NCI-H1930 (cell line): ENCODE data around the gene RNF113B.

Experiments
- DNase-seq, 2 experiments: peaks; one replicate each; lab custom pipeline; 2025; lab: John Stamatoyannopoulos, UW

RNF113B gene

DNA sequence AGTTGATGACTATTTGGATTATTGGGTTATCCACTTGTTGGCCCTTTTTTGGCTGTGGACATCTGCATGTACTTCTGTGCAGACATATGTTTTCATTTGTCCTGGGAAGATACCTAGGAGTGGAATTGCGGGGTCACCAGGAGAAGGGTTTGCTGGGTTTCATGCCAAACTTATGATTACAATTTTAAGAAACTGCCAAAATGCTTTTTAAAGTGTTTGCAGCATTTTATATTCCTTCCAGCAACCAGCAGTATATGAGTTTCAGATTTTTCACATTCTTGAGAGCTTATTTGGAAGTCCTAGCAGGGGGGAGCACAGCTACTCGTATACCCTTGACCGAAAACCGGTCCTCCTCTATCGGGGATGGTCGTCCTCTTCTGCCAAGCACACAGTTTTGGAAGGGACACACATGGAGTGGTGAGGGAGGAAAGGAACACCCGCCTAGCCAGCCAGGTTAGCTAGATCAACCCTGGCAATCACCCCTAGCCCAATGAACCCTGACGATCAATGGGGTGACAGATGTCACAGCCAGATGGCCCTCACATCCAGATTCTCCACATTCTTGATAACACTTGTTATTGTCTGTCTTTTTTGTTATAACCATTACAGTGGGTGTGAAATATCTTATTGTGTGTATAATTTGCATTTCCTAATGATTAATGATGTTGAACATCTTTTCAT lies 26.7 kb upstream of the RNF113B start:
- DNase-seq, result no peak

DNA sequence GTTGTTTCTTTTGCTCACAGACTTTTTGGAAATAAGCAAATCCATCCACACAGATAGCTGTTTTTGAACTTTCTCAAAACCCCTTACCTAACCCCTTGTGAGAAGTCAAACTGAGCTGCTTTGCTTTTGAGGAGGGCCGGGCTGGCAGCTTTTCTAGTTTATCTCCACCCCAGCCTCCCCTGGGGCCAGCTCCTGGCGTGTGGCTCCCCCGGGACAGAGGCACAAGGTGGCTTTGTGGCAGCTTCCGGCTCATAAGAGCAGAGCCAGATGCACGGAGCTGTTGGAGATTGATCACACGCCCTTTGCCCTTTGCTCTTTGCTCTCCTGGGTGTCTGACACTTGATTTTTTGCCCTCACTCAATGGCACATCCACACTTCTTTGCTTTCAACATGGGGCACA lies 24.9 kb upstream of the RNF113B start:
- no peak for DNase-seq

DNA sequence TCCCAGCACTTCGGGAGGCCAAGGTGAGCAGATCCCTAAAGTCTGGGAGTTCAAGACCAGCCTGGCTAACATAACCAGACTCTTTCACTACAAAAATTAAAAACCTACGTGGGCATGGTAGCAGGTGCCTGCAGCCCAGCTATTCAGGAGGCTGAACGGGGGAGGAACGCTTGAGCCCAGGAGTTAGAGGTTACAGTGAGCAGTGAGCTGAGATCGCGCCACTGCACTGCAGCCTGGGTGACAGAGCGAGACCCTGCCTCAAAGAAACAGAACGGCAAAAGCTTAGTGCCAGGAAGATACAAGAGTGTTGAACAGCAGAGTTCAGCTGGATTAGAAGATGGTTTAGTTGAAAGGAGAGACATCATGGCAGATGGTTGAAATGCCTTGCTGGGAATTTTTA lies 24.1 kb upstream of the RNF113B start:
- DNase-seq, result no peak

DNA sequence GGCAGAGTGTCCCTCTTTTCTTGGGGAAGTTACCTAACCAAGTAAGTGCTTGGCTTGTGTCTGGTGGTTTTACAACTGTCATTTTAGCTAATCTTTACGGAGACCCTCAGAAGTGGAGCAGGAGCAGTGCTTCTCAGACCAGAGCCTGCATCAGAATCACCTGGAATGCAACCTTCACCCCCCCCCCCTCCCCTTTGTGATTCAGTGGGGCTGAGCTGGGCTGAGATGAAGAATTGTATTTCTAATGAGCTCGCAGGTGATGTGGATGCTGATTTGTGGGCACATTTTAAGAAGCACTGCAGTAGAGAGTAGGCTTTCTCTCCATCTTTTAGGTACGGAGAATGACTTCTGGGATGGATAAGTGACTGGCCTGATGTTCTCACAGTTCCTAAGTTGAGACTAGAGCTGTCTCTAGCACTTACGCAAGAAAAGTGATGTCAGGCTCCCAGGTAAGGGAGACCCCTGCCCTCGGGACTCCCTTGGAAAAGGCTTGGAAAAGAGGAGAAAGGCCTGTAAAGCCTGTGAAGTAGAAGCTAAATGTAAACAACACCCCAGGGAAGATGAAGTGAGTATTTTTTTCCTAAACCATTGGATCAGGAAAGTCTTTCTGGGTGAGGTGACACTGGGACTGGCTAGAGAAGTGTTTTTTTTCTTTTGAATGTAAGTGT lies 23.3 kb upstream of the RNF113B start:
- no peak for DNase-seq

DNA sequence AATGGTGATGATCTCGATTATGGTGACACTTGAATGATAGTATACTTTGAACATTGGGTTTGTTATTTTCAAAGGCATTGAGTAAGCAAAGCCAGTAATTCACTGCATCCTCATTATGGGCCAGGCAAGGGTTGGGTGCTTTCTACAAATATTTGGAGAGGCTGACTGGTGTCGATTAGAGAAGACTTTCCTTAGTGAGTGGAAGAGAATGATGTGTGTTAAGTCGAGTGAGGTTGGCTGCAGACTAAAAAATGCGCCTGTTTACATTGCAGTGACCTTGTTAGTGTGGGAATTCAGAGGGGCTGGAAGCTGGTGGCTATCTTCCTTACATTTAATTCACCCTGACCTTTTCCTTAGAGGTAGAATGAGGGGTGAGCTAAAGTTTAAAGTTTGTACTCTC lies 22.4 kb upstream of the RNF113B start:
- peak; percentile 26 to 43 for DNase-seq

DNA sequence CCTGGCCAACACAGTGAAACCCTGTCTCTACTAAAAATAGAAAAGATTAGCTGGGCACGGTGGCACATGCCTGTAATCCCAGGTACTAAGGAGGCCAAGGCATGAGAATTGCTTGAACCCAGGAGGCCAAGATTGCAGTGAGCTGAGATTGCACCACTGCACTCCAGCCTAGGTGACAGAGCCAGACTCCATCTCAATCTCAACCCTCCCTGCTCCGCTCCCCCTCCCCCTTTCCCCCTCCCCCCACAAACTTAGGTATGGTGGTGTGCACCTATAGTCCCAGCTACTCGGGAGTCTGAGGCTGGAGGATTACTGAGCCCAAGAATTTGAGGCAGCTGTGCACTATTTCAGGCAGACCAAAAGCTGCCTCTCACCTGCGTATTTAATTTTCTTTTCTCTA lies 21.6 kb upstream of the RNF113B start:
- DNase-seq, result no peak

DNA sequence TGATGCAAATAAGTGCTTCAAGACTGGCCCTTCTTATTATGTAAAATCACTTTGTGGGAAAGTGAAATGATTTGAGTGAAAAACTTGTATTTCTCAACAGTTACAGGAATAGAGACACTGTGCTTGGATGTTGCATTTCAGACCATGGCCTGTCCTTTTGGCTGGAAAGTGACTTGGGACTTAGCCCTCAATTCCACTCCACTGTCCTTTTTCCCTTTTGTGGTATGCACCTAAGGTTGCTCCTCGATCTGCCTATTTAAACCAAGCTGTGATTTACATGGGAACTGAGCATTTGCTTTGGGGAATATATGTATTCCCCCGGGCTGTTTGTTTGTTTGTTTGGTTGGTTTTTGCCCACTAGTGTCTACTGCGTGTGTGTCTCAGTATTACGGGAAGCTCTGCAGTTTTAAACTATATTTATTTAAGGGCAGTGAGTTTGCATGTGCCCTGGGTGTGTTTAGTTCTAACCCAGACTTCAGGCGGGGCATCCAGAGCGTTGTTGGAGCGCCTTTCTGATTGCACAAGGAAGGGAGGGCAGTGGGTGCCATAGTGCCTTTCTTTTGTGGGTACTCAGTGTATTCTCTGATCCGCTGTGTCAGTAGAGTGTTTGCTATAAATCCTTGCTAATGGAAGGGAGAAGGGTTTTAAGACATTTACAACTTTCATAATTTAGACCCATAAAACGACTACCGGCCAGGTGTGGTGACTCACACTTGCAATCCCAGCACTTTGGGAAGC lies 18.2 kb upstream of the RNF113B start:
- DNase-seq, result no peak

DNA sequence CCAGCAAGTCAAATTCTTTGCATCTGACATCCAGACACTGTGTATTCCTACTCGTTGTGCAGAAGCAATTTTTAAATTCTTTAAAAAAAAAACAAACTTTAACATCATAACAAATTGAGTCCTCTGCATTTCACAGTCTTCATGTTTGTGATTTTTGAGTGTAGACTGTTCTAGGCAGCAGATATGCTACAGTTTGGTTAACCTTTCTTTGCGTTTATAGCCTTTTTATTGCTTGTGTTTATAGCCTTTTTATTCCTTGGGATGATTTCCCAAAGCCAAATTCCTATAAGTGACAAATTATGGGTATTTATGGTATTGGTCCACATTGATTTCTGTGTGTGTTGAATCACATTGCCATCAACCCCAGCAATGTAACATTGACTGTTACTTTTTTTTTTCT lies 14.9 kb upstream of the RNF113B start:
- DNase-seq, result no peak

DNA sequence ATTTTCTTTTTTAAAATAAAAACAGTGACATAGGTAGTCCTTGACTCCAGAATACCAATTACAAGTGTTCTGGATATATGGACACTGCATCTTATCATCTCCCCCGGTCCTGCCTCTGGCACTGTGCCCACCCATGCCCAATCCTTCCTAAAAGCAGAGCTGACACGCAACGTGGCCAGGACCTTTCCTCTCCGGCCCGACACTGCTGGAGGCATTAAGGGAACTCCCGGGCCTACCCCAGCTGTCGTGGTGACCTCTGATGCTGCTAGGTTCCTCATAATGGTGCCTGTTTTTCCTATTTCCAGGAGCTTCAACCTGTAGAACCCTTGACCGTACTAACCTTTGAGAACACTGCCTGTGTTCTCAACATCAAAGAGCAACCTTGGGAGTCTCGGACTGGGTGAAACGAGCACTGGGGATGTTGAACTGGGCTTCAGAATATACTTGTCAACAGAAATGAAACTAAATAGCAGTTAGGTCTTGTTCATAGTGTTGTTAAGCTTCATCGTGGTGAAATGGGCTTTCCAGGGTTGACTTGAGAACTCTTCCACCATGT lies 13.9 kb upstream of the RNF113B start:
- no peak for DNase-seq

DNA sequence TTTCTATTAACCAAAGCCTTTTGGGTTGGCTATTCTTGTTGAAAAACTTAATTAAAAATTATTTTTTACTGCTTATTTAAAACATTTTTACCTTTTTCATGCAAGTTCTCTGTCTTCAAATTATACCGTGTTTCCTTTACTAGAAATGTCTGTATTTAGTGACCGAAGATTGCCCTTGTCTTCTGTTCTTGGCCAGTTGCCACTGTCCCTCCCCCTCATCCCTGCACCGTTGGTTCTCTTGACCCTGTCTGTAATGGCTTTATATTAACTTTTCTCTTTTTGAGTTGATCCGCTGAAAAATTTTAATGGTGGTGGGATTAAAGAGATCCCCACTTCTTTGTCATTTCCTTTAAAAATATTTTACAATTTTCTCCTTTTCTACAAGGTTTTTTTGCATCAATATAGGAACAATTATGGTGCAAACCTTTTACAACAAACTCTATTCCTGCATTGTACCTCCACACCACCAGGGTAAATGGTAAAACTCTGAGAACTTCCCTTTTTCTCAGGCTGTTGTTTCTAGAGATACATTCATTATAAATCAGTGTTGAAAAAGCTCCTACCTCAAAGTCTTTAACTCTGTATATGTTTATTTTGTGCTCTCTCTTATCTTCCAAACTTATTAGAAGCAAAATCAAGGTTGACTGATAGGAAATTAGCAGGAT lies 12.9 kb upstream of the RNF113B start:
- no peak for DNase-seq

DNA sequence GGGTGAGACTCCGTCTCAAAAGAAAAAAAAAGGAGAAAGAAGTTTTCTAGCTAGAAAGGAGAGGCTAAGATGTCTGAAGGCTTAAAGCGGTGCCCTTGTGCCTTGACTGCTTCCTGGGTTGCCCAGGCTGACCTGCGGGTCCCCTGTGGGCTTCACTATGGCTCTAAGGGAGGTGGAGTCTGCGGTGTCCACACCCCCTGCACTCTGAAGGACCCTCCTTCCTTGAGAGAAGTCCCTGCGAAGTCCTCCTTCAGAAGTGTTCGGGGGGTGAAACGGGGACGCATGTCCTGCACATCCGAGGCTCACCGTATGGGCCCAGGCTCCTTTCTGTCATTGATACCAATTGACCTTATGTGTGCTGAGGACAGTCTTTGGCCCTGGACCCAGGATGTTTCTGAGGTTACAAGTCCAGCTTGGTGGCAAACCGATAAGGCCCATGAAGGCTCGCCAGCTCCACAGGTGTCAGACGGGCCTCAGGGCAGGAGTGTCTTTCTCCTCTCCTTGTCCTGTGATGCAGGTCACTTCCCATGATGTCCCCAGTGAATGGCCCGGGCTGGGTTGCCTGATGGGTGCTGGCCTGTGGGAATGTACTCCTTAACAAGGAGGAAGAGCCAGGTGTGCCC lies 11.6 kb upstream of the RNF113B start:
- DNase-seq, result no peak

DNA sequence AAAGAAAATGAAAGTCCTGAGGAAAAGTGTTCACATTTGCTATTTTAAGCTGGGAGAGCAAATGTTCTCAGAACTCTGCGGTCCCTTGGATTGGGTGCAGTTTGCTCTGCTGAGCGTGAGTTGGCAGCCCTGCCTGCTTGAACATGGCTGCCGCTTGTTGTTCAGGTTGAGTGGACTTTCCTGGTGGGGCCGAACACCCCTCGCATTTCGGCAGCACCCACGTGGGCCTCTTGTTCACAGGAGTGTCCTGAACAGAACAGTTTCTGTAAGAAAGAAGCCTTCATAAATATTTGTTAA lies 10.8 kb upstream of the RNF113B start:
- DNase-seq, result no peak

DNA sequence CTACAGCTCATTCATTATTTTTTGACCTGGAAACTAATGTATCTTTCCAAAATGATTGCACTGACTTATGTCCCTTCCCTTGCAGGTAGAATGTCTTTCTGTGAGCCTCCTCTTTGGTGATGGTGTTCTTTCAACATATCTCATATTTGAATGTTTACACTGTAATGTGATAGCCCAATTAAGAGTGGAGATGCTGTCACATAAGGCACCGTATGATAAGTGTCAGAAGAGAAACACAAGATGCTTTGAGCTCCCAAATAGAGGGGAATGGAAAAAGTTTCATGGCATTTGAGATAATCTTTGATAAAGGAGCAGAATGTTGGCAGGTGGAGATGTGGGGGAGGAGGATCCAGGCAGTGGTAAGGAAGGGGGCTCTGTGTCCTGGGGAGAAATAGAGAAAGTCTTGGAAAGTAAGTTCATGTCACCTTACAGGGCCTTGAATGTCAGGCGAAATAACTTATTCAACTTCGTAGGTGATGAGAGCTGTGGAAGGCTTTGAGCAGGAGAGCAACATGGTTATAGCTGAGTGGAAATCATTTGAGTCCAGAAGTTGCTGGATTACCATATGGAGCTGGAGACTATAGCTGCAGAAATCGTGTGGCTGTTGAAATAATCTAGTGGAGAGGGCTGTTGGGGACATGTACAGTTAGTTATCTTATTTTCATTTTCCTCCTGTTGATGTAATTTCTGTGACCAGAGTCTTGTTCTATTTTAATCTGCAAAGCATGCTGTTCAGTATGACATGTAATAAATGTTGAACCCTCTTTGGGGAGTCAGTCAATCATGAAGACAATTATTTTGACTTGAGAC lies 10.3 kb upstream of the RNF113B start:
- no peak for DNase-seq

DNA sequence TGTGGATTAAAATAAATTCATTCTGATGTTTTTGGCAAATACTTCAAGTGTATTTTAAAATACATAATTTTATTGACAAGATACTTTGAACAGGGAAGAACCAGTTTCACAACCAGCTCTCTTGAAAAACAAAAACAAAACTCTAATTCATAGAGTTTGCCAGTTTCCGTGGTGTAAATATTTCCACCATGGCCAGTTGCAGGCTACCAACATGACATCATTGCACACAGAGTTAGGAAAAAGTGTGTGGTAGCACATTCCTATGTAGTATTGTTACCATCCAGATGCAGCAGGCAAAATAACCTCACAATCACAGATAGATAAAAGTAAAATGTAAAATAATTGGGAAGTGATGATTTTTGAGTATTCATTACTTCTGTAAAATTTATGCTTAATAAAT lies 7.7 kb upstream of the RNF113B start:
- no peak for DNase-seq

DNA sequence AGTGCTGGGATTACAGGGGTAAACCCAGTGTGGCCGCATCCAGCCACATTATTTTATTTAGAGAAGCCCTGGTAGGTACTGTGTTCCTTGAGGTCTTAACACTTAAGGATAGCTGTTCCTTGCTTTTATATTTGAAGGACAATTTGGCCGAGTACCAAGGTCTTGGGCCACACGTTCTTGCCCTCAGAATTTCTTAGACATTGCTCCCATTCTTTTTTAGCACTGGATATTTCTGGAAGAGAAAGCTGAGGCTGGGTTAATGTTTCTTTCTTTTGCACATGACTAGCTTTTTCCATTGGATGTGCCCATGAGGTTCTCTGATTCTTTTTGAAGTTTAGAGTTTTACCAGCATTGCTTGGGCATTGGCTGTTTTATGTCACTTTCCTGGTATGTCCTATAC lies 5.5 kb upstream of the RNF113B start:
- DNase-seq, result no peak

DNA sequence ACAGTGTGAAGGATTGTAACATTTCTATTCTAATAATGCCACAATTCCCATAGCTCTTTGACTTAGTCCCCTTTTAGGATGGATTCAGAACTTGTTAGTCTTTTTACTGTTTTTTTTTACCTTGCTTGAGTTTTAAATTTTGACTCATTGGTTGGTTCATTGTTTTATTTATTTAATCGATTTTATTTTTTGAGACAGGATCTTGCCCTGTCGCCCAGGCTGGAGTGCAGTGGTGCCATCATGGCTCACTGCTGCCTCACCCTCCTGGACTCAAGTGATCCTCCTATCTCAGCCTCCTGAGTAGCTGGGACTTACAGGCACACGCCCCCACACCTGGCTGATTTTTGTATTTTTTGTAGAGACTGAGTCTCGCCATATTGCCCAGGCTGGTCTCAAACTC lies 5.1 kb upstream of the RNF113B start:
- no peak for DNase-seq

DNA sequence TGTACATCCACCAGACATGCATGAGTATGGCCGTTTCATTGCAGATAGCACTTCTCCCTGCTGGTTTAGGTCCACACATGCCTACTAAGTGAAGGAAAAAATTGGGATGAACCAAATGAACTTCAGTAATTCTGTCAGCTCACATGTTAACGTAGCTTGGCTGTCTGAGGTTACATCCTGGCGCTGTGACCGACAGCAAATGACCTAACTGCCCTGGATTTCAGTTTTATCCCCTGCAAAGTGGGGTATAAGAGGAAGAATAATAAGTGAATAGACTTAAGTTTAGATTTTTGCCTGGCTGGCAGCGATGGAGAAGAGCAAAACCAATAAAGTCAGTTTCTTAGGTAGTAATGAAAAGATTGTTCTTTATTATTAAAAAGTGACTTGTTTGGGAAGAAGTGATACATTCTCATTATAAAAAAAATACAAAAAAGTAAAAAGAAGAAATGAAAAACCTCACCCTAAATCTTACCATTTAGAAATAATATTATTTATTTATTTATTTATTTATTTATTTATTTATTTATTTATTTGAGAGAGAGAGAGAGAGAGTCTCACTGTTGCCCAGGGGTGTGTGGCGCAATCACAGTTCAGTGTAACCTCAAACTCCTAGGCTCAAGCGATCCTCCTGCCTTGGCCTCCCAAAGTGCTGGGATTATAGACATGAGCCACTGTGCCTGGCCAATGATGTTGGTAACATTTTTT lies 4.2 kb upstream of the RNF113B start:
- DNase-seq, result no peak

DNA sequence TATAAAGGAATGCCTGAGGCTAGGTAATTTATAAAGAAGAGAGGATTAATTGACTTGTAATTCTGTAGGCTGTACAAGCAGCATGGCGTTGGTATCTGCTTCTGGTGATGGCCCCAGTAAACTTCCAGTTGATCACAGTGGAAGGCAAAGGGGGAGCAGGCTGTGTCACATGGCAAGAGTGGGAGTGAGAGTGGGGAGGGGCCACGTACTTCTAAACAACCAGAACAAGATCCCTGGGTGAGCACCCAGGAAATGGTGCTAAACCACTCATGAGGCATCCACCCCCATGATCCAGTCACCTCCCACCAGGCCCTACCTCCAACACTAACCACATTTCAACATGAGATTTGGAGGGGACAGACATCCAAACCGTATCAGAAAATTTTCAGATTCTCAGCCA lies 3.0 kb upstream of the RNF113B start:
- no peak for DNase-seq

DNA sequence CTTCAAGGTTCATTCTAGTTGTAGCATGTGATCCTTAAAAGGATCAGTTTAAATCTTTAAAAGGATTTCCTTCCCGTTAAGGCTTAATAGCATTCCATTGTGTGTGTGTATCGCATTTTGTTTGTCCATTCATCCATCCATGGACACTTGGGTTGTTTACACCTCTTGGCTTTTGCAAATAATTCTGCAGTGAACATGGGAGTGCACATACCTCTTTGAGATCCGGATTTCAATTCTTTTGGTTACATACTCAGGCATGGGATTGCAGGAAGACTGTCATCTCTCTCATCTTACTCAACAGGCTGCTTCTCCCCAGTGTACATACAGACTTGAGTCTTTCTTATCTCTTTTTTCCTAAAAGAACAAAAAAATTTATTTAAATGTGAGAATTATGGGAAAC lies 1.2 kb downstream of the RNF113B start:
- DNase-seq, result no peak

DNA sequence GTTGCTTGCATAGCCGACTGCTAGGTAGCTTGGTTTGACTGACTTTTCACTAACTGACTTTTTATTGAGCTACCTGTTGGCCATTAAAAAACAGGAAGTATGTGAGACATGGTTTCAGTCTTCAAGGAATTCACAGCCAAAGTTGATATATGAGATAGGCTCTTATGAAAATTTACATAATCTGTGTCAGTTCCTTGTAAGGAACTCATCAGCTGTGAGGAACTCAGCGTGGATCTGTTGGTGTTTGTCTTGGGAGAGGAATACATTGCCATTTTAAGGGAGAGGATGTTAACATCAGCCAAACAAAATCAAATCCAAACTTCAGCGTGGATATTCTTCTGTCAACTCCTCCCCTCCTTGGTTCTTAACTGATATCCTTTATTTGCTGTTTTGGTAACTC lies 2.0 kb downstream of the RNF113B start:
- DNase-seq, result no peak

DNA sequence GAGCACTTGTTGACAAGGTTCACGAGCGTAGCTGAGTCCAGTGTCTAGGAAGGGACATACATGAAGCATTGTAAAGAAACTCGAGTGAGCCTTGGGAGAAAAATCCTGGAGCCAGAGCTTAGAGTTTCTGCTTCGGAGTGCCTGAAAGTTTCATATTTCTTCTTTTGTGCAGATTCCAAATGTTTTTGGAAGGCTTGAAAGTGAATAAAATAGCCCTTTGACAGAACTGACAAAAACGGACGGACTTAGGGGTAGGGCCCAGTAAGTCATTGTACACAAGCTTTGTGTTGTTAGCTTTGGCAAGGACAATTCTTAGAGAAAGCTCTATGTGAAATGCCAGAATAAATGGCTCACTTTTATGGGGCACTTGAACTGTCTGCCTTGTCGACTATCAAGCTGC lies 2.8 kb downstream of the RNF113B start:
- DNase-seq, result no peak
